OCI-LY3 (cell line): ENCODE data around the gene C14orf119.

ENCODE experiments used
- H2AFZ ChIP-seq: fragments of 200-600, 300-600 bp; shearing (Covaris generic); 2 replicates; pipeline ENCODE4 v1.6.0; 2014; ENCODE audit warnings: antibody characterized with exemption, low read depth, low read length
- H3K27ac ChIP-seq: fragments of 200-600, 300-600 bp; sonication (generic); 2 replicates; pipeline ENCODE4 v1.5.1; 2014; ENCODE audit warnings: mild to moderate bottlenecking, low read length, moderate library complexity, mixed read lengths
- H3K27me3 ChIP-seq: fragments of 200-600, 300-600 bp; sonication (generic); 2 replicates; pipeline ENCODE4 v1.6.1; 2014; ENCODE audit warnings: low read depth, low read length, mixed read lengths
- H3K36me3 ChIP-seq: fragments of 200-600, 300-600 bp; sonication (generic); replicated peaks from 2 replicates; pipeline ENCODE3; 2014; ENCODE audit warnings: low read depth, low read length, mixed read lengths
- H3K4me1 ChIP-seq: fragments of 300-600, 200-600 bp; sonication (generic); 2 replicates; pipeline ENCODE4 v1.6.1; 2014; ENCODE audit warnings: low read length, mixed read lengths
- H3K4me2 ChIP-seq: fragments of 200-600, 300-600 bp; sonication (generic); 2 replicates; pipeline ENCODE4 v1.6.1; 2014; ENCODE audit warnings: low read length, mixed read lengths
- H3K4me3 ChIP-seq: fragments of 300-600, 200-600 bp; sonication (generic); 2 replicates; pipeline ENCODE4 v1.5.1; 2014; ENCODE audit warnings: antibody characterized with exemption, mild to moderate bottlenecking, low read length, moderate library complexity
- H3K79me2 ChIP-seq: fragments of 300-600, 200-600 bp; shearing (Covaris generic); 2 replicates; pipeline ENCODE4 v1.6.1; 2014; ENCODE audit warnings: mild to moderate bottlenecking, low read length, mixed read lengths
- H3K9ac ChIP-seq: fragments of 300-600, 200-600 bp; shearing (Covaris generic); 2 replicates; pipeline ENCODE4 v1.6.0; 2014; ENCODE audit warnings: mild to moderate bottlenecking, low read length, moderate library complexity
- H3K9me3 ChIP-seq: fragments of 200-600, 300-600 bp; shearing (Covaris generic); 2 replicates; pipeline ENCODE4 v1.6.1; 2014; ENCODE audit warnings: low read length, mixed read lengths; ENCODE audit not compliant: insufficient read depth
- H4K20me1 ChIP-seq: fragments of 200-600, 300-600 bp; sonication (generic); 2 replicates; pipeline ENCODE4 v1.6.1; 2016; ENCODE audit warnings: low read length, mixed read lengths; ENCODE audit not compliant: insufficient read depth
- EZH2phosphoT487 ChIP-seq: fragments of 200-600 bp; shearing (Covaris generic); IDR thresholded peaks from 2 replicates; pipeline ENCODE4 v1.6.1; 2018; ENCODE audit warnings: antibody characterized with exemption, mixed run types, low read depth
- TF ChIP-seq, protein P1 (sequence below): fragments of 200-600, 300-600 bp; sonication (generic); IDR thresholded peaks from 2 replicates; pipeline ENCODE4 v1.5.1; 2014; ENCODE audit warnings: antibody characterized with exemption, low read length, low read depth

C14orf119 gene

GRCh38 chr14:23118506-23119362 is 23.4 kb downstream of the C14orf119 start, which contains the start of gene CEBPE:
Gene CEBPE (minus strand): TSS chr14:23119255. CDS start chr14:23119091, 164 bp downstream.
- Histone ChIP-seq H3K27me3 (peaks cover 25% of the 10 kb centered on the region), H3K36me3 (no peaks in the 10 kb centered on the region), H4K20me1 (no peaks in the 10 kb centered on the region), H3K4me3 (peak within 1 kb of the TSS; percentile 65; the same call in 1 of the 2 replicates), H3K9me3 (no peaks in the 10 kb centered on the region), H2AFZ (peak within 1 kb of the TSS; percentile 99), H3K9ac (0 out of 2 replicates have a peak within 1 kb of the TSS, but pooled peaks have one; percentile 25), H3K79me2 (no peaks in the 10 kb centered on the region), H3K4me1 (peaks cover 29% of the 10 kb centered on the region), H3K4me2 (peak within 1 kb of the TSS; percentile 87), H3K27ac (0 out of 2 replicates have a peak within 1 kb of the TSS, but pooled peaks have one; percentile 15)
- TF ChIP-seq EZH2phosphoT487: no peak
- TF ChIP-seq, protein P1, sequence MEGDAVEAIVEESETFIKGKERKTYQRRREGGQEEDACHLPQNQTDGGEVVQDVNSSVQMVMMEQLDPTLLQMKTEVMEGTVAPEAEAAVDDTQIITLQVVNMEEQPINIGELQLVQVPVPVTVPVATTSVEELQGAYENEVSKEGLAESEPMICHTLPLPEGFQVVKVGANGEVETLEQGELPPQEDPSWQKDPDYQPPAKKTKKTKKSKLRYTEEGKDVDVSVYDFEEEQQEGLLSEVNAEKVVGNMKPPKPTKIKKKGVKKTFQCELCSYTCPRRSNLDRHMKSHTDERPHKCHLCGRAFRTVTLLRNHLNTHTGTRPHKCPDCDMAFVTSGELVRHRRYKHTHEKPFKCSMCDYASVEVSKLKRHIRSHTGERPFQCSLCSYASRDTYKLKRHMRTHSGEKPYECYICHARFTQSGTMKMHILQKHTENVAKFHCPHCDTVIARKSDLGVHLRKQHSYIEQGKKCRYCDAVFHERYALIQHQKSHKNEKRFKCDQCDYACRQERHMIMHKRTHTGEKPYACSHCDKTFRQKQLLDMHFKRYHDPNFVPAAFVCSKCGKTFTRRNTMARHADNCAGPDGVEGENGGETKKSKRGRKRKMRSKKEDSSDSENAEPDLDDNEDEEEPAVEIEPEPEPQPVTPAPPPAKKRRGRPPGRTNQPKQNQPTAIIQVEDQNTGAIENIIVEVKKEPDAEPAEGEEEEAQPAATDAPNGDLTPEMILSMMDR: no peak

- Histone ChIP-seq H3K4me1 (peaks cover 28% of the 10 kb centered on the region), H3K27ac (0 out of 2 replicates have a peak overlapping the region, but pooled peaks have one; percentile 15), H2AFZ (peak overlapping the region; percentile 99), H3K79me2 (no peaks in the 10 kb centered on the region), H3K9ac (peak overlapping the region; percentile 25; the same call in 1 of the 2 replicates), H3K36me3 (no peaks in the 10 kb centered on the region), H3K4me2 (peak overlapping the region; percentile 87), H4K20me1 (no peaks in the 10 kb centered on the region), H3K27me3 (peaks cover 21% of the 10 kb centered on the region), H3K4me3 (peak overlapping the region; percentile 65; the same call in 1 of the 2 replicates), H3K9me3 (no peaks in the 10 kb centered on the region)
- TF ChIP-seq, protein P1: no peak
- TF ChIP-seq EZH2phosphoT487: no peak
Observed at GRCh38 chr14:23119363-23120327, 24.3 kb downstream of the C14orf119 start.

GRCh38 chr14:23120541-23121251 is 25.4 kb downstream of the C14orf119 start:
- Histone ChIP-seq H3K4me3 (peak overlapping the region; percentile 65), H4K20me1 (no peaks in the 10 kb centered on the region), H2AFZ (peak overlapping the region; percentile 99), H3K4me2 (peak overlapping the region; percentile 87), H3K27ac (0 out of 2 replicates have a peak overlapping the region, but pooled peaks have one; percentile 15), H3K36me3 (no peaks in the 10 kb centered on the region), H3K27me3 (peaks cover 11% of the 10 kb centered on the region; the same call in 1 of the 2 replicates), H3K9me3 (no peaks in the 10 kb centered on the region), H3K79me2 (no peaks in the 10 kb centered on the region), H3K4me1 (peaks cover 23% of the 10 kb centered on the region), H3K9ac (peak overlapping the region; percentile 50)
- TF ChIP-seq EZH2phosphoT487: no peak
- TF ChIP-seq, protein P1: peak; percentile 100
